Gastroesophageal sphincter (tissue), 3 donors: ENCODE data around the gene PTPRD.

Experiments
- CTCF ChIP-seq, 4 experiments: fragments of 200-600 bp in 2 of 4; fragments of 450-650 bp in 2 of 4; sonication (generic) in 1 of 4; IDR thresholded peaks; one replicate each; pipeline ENCODE4 v1.5.1; 2017 to 2019; ENCODE audit warnings: antibody characterized with exemption in 4 of 4, mild to moderate bottlenecking in 2 of 4, moderate library complexity in 2 of 4
- POLR2AphosphoS5 ChIP-seq: sonication (generic); formaldehyde crosslinking; IDR thresholded peaks from one replicate; pipeline ENCODE4 v1.6.1; 2017; ENCODE audit warnings: antibody characterized with exemption

DNA sequence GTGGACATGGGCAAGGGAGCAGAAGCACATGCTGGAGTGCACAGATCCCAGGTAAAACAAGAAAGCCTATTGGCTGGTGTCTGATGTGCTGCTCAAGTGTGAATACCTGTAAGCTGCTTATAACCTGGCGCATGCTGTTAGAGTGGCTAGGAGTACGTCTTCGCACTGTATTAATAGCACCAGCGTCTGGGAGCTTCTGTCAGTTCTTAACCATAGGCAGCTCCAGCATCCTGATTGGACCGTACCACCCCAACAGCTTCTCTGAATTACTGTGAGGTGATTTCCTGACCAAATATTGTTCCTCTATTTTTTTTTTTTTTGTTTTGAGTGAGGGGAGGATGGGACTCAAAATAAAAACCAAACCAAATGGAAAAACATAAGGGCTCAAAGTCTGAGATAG, 987.6 kb downstream of the PTPRD start:
- TF ChIP-seq CTCF (IDR thresholded peaks at IDR 0.05) (no peak), POLR2AphosphoS5 (no peak)
